Common myeloid progenitor, CD34-positive (primary cell): ENCODE results near the gene CDH26.

Source experiments
- CTCF ChIA-PET: fragments of 350-600 bp; sonication (Branson Sonifier 250); formaldehyde crosslinking; loops from one replicate; lab custom pipeline; 2021; ENCODE audit warnings: antibody characterized with exemption; lab: Charles Lee
- POLR2A ChIA-PET: fragments of 350-600 bp; sonication (Branson Sonifier 250); formaldehyde crosslinking; loops from one replicate; lab custom pipeline; 2021; ENCODE audit warnings: antibody characterized with exemption; lab: Charles Lee
- DNase-seq, 3 donors: peaks; one replicate each; pipeline versions ENCODE4 v3.0.0 to v3.0.0-alpha.2; 2013
- H3K27ac ChIP-seq, 2 experiments: 1 replicate in 1 of 2; 2 replicates in 1 of 2; pipeline ENCODE4 v1.7.0; 2013; ENCODE audit warnings: inconsistent platforms in 2 of 2, low read length in 2 of 2, mild to moderate bottlenecking in 2 of 2, low read depth in 1 of 2, moderate library complexity in 1 of 2; ENCODE audit not compliant: severe bottlenecking in 2 of 2, insufficient read depth in 1 of 2, poor library complexity in 1 of 2
- H3K27me3 ChIP-seq, 5 experiments: replicated peaks in 2 of 5; 1 replicate in 3 of 5; 2 replicates in 2 of 5; pipeline versions ENCODE4 v1.6.1 to v1.7.0; 2013; ENCODE audit warnings: low read length in 4 of 5, mild to moderate bottlenecking in 2 of 5, moderate library complexity in 2 of 5, inconsistent platforms in 1 of 5; ENCODE audit not compliant: insufficient read depth in 5 of 5, control insufficient read depth in 4 of 5
- H3K36me3 ChIP-seq, 4 experiments: 1 replicate in 2 of 4; 2 replicates in 2 of 4; pipeline versions ENCODE4 v1.6.1 to v1.7.0; 2013; ENCODE audit warnings: low read length in 3 of 4, control low read depth in 1 of 4, mild to moderate bottlenecking in 1 of 4; ENCODE audit not compliant: control insufficient read depth in 4 of 4, insufficient read depth in 4 of 4
- H3K4me1 ChIP-seq, 4 experiments: 1 replicate in 3 of 4; 2 replicates in 1 of 4; pipeline versions ENCODE4 v1.6.1 to v1.7.1; 2013; ENCODE audit warnings: low read length in 3 of 4, mild to moderate bottlenecking in 3 of 4, control low read depth in 1 of 4, inconsistent platforms in 1 of 4, moderate library complexity in 1 of 4; ENCODE audit not compliant: control insufficient read depth in 4 of 4, insufficient read depth in 4 of 4; ENCODE audit errors: control extremely low read depth in 1 of 4
- H3K4me3 ChIP-seq, 7 experiments: 1 replicate in 4 of 7; 2 replicates in 3 of 7; pipeline versions ENCODE4 v1.5.1 to v1.7.0; 2013; ENCODE audit warnings: mild to moderate bottlenecking in 7 of 7, low read length in 6 of 7, moderate library complexity in 6 of 7, inconsistent platforms in 2 of 7, low read depth in 2 of 7, control low read depth in 1 of 7; ENCODE audit not compliant: insufficient read depth in 4 of 7, control insufficient read depth in 1 of 7; ENCODE audit errors: extremely low read depth in 1 of 7
- H3K9me3 ChIP-seq, 5 experiments: 1 replicate in 4 of 5; 2 replicates in 1 of 5; pipeline versions ENCODE4 v1.6.1 to v1.7.1; 2013; ENCODE audit warnings: low read length in 4 of 5, mild to moderate bottlenecking in 2 of 5, inconsistent platforms in 1 of 5, low read depth in 1 of 5, moderate library complexity in 1 of 5; ENCODE audit not compliant: control insufficient read depth in 4 of 5, insufficient read depth in 2 of 5; ENCODE audit errors: control extremely low read depth in 1 of 5
- WGBS: methylation state at CpG from one replicate; pipeline ENCODE4 v1.1.5; 2013; ENCODE audit not compliant: insufficient coverage; 5-methylcytosine and 5-hydroxymethylcytosine counted together

The CDH26 gene

GRCh38 chr20:59940129-59940955 is 17.9 kb upstream of the CDH26 start, which contains the start of the genes FAM217B and PPP1R3D:
FAM217B (plus strand) TSS chr20:59940389; CDS start chr20:59943944, 3,555 bp downstream.
PPP1R3D (minus strand) TSS chr20:59940305; CDS start chr20:59939931, 374 bp downstream.
- Histone ChIP-seq H3K9me3 (no peaks in the 10 kb centered on the region), H3K27me3 (no peaks in the 10 kb centered on the region), H3K36me3 (peaks cover 0 to 22% (median 13%) of the 10 kb centered on the region in 4 experiments), H3K4me1 (peaks cover 8 to 43% (median 34%) of the 10 kb centered on the region in 4 experiments), H3K4me3 (peak within 1 kb of the TSS; percentile 75 to 95 (median 85)), H3K27ac (peak within 1 kb of the TSS; percentile 66 to 84)
- ChIA-PET POLR2A (interaction anchor here (0.5 to 1.3 kb wide), 6 partner anchors 8 to 273 kb away, joined by 3 to 4 read pairs (median 3); no protein-coding TSS in a partner anchor), CTCF (interaction anchor here (1.0 to 3.7 kb wide), 7 partner anchors 9 to 507 kb away, joined by 3 to 20 read pairs (median 5); no protein-coding TSS in a partner anchor)
- peak; percentile 88 to 93 (median 93) for DNase-seq
- 0% methylated on average over 53 of the region's 57 CpGs for WGBS

GRCh38 chr20:59940956-59941294 is 17.3 kb upstream of the CDH26 start:
- H3K27me3 ChIP-seq = no peaks in the 10 kb centered on the region
- DNase-seq = no peak
- H3K9me3 ChIP-seq = no peaks in the 10 kb centered on the region
- ChIA-PET POLR2A (interaction anchor here (0.5 to 1.3 kb wide), 4 partner anchors 105 to 196 kb away, joined by 3 to 4 read pairs (median 3); no protein-coding TSS in a partner anchor), CTCF (interaction anchor here (1.0 to 3.7 kb wide), 5 partner anchors 9 to 116 kb away, joined by 3 to 20 read pairs (median 6); no protein-coding TSS in a partner anchor)
- WGBS = 0% methylated on average over 4 of the region's 4 CpGs
- H3K4me1 ChIP-seq = peaks cover 8 to 44% (median 34%) of the 10 kb centered on the region in 4 experiments
- H3K36me3 ChIP-seq = peaks cover 0 to 22% (median 13%) of the 10 kb centered on the region in 4 experiments
- peak overlapping the region; percentile 75 to 95 (median 85) for H3K4me3 ChIP-seq
- peak overlapping the region; percentile 66 to 84 for H3K27ac ChIP-seq

- DNase-seq = no peak
- no peak overlapping the region for H3K4me3 ChIP-seq
Observed at GRCh38 chr20:59942245-59942644, 16.0 kb upstream of the CDH26 start.

GRCh38 chr20:59944726-59945125 is 13.5 kb upstream of the CDH26 start:
- ChIA-PET CTCF (interaction anchor here (1.2 to 4.4 kb wide), 3 partner anchors 10 to 267 kb away, joined by 3 to 22 read pairs (median 7); partner anchors contain the start of gene SYCP2), POLR2A (no interaction called here)
- Histone ChIP-seq H3K9me3 (no peaks in the 10 kb centered on the region), H3K36me3 (peaks cover 2 to 22% (median 15%) of the 10 kb centered on the region in 4 experiments), H3K27ac (no peak overlapping the region), H3K4me3 (no peak overlapping the region), H3K4me1 (peaks cover 15 to 45% (median 28%) of the 10 kb centered on the region in 4 experiments), H3K27me3 (no peaks in the 10 kb centered on the region)
- DNase-seq = no peak
- WGBS = 100% methylated on average over 5 of the region's 7 CpGs

More at GRCh38 chr20:59942245-59942644, 16.0 kb upstream of the CDH26 start:
- no CpG with 5 or more reads among the region's 2 CpGs for WGBS
- ChIA-PET CTCF (no interaction called here), POLR2A (no interaction called here)
- Histone ChIP-seq H3K27me3 (no peaks in the 10 kb centered on the region), H3K27ac (no peak overlapping the region), H3K36me3 (peaks cover 2 to 22% (median 15%) of the 10 kb centered on the region in 4 experiments), H3K4me1 (peaks cover 8 to 44% (median 32%) of the 10 kb centered on the region in 4 experiments), H3K9me3 (no peaks in the 10 kb centered on the region)

GRCh38 chr20:59945175-59945574 is 13.0 kb upstream of the CDH26 start:
- no peaks in the 10 kb centered on the region for H3K27me3 ChIP-seq
- no peak for DNase-seq
- 80% methylated on average over 1 of the region's 3 CpGs for WGBS
- ChIA-PET CTCF (interaction anchor here (1.2 to 4.4 kb wide), 3 partner anchors 10 to 266 kb away, joined by 3 to 22 read pairs (median 7); partner anchors contain the start of gene SYCP2), POLR2A (interaction anchor here (0.7 kb wide), 1 partner anchor 108 kb away, joined by 3 read pairs; no protein-coding TSS in a partner anchor)
- H3K9me3 ChIP-seq = no peaks in the 10 kb centered on the region
- H3K36me3 ChIP-seq = peaks cover 2 to 22% (median 15%) of the 10 kb centered on the region in 4 experiments
- H3K4me1 ChIP-seq = peaks cover 14 to 45% (median 28%) of the 10 kb centered on the region in 4 experiments
- H3K4me3 ChIP-seq = no peak overlapping the region
- H3K27ac ChIP-seq = no peak overlapping the region

GRCh38 chr20:59945731-59946130 is 12.5 kb upstream of the CDH26 start:
- CTCF ChIA-PET = interaction anchor here (1.7 to 4.4 kb wide), 3 partner anchors 9 to 265 kb away, joined by 5 to 22 read pairs (median 6); partner anchors contain the start of gene SYCP2
- Histone ChIP-seq H3K27ac (no peak overlapping the region), H3K9me3 (no peaks in the 10 kb centered on the region), H3K36me3 (peaks cover 2 to 22% (median 15%) of the 10 kb centered on the region in 4 experiments), H3K27me3 (no peaks in the 10 kb centered on the region), H3K4me1 (peaks cover 14 to 40% (median 26%) of the 10 kb centered on the region in 4 experiments), H3K4me3 (no peak overlapping the region)
- no peak for DNase-seq
- POLR2A ChIA-PET = interaction anchor here (0.7 kb wide), 1 partner anchor 107 kb away, joined by 3 read pairs; no protein-coding TSS in a partner anchor
- WGBS = 100% methylated on average over 1 of the region's 2 CpGs
